Measurements from ENCODE around the gene CFAP126. TPM values are rescaled to one million over a fixed set of nuclear protein-coding genes. Genes with fewer than 3 reads are reported as not detected.
A peak's percentile ranks its signal among the peaks of the same experiment; 100 is the strongest.
"Not testable (repeated sequence)": the region's sequence is repeated elsewhere in the genome, so short reads cannot be mapped to it uniquely, and the experiment has no call there.

The CFAP126 gene, protein sequence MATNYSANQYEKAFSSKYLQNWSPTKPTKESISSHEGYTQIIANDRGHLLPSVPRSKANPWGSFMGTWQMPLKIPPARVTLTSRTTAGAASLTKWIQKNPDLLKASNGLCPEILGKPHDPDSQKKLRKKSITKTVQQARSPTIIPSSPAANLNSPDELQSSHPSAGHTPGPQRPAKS
- total RNA-seq (not detected), polyA plus RNA-seq (not detected)

DNA sequence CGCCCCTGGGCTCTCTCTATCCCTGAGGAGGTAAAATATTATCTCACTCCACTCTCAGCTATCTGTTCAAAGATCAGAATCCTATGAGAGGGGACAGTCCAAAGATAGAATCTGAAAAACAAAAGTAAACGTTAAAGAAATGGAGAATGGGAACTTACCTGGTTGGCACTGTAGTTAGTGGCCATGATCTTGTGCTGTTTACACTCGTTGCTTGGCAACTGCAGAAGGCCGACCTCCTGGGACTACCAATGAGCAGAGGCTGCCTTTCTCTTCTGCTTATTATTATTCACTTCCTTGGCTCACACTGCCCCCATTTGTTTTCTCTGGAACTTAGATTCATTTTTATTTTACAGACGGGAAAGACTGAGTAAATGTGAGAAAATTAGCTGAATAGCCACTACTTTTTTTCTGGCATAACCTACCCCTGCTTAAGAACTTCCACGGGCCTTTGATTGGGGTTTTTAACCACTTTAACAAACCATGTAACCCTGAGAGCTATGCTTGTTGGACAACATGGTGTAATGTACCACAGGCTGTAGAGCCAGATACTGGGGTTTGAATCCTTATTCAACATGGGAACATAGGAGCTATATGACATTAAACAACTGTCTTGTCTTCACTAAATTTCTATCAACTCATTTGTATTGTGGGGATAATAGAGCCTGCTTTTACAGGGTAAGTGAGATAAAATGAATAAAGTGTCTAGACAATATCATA, at the start of gene CFAP126:
CFAP126 (minus strand) TSS at position 193 of the 717 bp plus-strand sequence; CDS start at position 185, 8 bp downstream.
- Histone ChIP-seq H3K36me3 (ENCODE audit: insufficient read depth) (no peaks in the 10 kb centered on the region), H3K27ac (ENCODE audit: low read depth) (no peak within 1 kb of the TSS), H3K4me3 (ENCODE audit: low read depth, low read length) (no peak within 1 kb of the TSS), H3K4me1 (ENCODE audit: insufficient read depth) (no peaks in the 10 kb centered on the region)
- peak; percentile 18 for DNase-seq (ENCODE audit: extremely low spot score)
- 26% methylated on average over 6 of the region's 6 CpGs for WGBS

DNA sequence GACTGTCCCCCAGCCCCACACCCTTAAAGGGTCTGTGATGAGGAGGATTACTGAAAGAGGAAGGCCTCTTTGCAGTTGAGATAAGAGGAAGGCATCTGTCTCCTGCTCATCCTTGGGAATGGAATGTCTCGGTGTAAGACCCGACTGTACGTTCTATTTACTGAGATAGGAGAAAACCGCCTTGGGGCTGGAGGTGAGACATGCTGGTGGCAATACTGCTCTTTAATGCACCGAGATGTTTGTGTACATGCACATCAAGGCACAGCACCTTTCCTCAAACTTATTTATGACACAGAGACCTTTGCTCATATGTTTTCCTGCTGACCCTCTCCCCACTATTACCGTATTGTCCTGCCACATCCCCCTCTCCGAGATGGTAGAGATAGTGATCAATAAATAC, 45.4 kb upstream of the CFAP126 start:
- H3K4me3 ChIP-seq (ENCODE audit: low read depth, low read length); DNase-seq (ENCODE audit: extremely low spot score): not testable (repeated sequence)

DNA sequence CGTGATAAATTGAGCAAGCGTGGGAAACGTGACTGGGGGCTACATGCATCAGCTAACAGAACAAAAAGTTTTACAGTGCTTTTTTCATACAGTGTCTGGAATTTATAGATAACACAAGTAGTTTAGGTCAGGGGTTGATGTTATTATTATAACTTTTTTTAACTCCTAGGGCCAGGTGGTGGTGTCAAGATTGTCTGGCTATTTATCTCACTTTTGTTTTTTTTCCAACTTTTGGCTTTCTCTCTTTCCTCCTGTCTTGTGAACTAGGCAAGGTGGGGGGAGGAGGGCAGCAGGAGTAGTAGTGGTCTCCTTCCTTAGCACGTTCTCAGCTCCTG, 42.9 kb upstream of the CFAP126 start:
- DNase-seq (ENCODE audit: extremely low spot score); H3K4me1 ChIP-seq (ENCODE audit: insufficient read depth); H3K4me3 ChIP-seq (ENCODE audit: low read depth, low read length); H3K36me3 ChIP-seq (ENCODE audit: insufficient read depth); H3K27ac ChIP-seq (ENCODE audit: low read depth): not testable (repeated sequence)
- WGBS: 69% methylated on average over 4 of the region's 4 CpGs

More for the DNA sequence above, 45.4 kb upstream of the CFAP126 start:
- not testable (repeated sequence) for H3K36me3 ChIP-seq (ENCODE audit: insufficient read depth); H3K27ac ChIP-seq (ENCODE audit: low read depth); H3K4me1 ChIP-seq (ENCODE audit: insufficient read depth)
- WGBS: 75% methylated on average over 7 of the region's 7 CpGs

DNA sequence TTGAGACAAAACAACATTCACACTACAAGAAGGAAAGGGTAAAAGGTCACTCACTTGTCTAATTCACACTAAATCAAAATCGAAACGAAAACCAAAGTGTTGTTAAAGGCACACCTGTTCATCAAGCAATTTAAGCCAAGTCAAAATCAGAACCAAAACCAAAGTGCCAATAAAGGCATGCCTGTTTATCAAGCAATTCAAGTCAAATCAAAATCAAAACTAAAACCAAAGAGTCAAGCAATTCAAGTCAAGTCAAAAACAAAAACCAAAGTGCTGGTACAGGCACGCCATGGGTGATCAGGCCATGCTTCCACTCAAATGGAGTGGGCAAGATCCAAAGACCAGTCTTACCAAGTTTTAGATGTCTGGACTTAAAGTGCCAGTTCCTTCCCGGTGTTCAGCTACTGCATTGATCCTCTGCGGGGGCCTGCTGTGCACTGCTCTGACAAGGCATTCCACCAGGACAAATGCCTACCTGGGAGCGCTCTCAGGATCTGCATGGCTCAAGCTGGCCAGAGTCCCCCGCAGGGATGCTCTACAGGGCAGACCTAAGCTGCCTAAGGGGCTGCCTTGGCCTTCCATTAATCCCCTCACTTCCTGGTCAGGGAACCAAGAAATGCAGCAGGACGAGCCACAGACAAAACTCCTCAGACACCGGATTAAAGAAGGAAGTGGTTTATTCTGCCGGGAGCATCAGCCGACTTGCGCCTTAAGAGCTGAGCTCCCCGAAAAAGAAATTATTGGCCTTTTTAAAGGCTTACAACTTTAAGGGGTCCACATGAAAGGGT, 42.4 kb upstream of the CFAP126 start:
- not testable (repeated sequence) for H3K27ac ChIP-seq (ENCODE audit: low read depth); H3K4me1 ChIP-seq (ENCODE audit: insufficient read depth); DNase-seq (ENCODE audit: extremely low spot score); H3K4me3 ChIP-seq (ENCODE audit: low read depth, low read length); H3K36me3 ChIP-seq (ENCODE audit: insufficient read depth)
- WGBS: 82% methylated on average over 13 of the region's 13 CpGs

DNA sequence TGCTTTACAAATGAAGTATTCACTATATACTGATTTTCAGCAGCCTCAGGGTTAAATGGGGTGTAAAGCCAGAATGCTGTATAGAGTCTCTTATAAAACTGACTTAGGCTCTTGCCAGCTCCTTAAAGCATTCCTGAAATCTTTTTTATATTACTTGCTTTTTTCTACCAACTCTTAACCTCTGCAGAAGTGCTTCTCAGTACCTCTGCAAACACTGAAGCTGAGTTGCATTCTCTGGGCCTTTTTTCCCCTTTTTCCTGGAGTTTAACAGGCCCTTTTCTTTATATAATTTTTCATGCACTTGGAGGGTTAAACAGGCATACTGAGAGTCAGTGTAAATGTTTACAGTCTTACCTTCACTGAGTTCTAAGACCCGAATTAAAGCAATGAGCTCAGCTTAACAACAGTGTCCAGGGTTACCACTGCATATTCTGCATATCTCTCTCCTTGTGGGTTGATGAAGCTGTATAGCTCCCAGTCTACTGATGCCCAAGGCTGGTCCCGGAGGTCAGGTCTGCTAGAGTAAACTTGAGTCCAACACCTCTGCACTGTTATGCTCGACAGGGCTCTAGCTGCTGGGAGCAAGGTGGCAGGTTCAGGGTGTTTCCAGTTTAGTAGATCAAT, 40.9 kb upstream of the CFAP126 start:
- H3K4me1 ChIP-seq (ENCODE audit: insufficient read depth): no peaks in the 10 kb centered on the region
- no peak for DNase-seq (ENCODE audit: extremely low spot score)
- WGBS: 54% methylated on average over 3 of the region's 3 CpGs
- H3K27ac ChIP-seq (ENCODE audit: low read depth): no peak overlapping the region
- no peak overlapping the region for H3K4me3 ChIP-seq (ENCODE audit: low read depth, low read length)
- H3K36me3 ChIP-seq (ENCODE audit: insufficient read depth): no peaks in the 10 kb centered on the region

DNA sequence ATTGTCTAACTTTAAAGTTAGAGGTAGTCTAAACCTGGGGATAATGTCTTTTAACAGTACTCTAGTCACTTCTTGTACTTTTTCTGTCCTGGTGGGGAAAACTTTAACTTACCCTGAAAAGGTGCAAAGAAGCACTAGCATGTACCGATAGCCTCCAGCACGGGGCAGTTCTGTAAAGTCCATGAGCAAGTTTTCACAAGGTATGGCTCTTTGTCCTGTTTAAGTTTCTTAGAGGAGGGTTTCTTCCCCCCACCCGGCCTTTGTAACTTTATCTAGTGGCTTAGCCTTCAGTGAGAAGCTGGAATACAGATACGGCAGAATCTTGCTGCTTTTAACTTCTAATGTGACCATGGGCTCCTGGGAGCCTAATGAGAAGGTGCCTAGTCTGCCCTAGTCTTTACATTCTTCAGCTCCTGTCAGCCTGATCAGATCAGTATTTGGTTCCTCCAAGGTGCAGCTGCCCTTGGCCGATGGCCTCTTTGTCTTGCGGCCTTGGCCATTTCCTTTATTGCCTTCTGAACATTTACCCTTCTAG, 39.8 kb upstream of the CFAP126 start:
- no peaks in the 10 kb centered on the region for H3K4me1 ChIP-seq (ENCODE audit: insufficient read depth)
- no peak for DNase-seq (ENCODE audit: extremely low spot score)
- H3K36me3 ChIP-seq (ENCODE audit: insufficient read depth): no peaks in the 10 kb centered on the region
- no peak overlapping the region for H3K4me3 ChIP-seq (ENCODE audit: low read depth, low read length)
- 90% methylated on average over 6 of the region's 6 CpGs for WGBS
- H3K27ac ChIP-seq (ENCODE audit: low read depth): no peak overlapping the region

DNA sequence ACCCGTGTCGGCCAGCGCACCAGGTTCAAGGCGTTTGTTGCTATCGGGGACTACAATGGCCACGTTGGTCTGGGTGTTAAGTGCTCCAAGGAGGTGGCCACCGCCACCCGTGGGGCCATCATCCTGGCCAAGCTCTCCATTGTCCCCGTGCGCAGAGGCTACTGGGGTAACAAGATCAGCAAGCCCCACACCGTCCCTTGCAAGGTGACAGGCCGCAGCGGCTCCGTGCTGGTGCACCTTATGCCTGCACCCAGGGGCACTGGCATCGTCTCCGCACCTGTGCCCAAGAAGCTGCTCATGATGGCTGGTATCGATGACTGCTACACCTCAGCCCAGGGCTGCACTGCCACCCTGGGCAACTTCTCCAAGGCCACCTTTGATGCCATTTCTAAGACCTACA, 38.9 kb upstream of the CFAP126 start:
- H3K36me3 ChIP-seq (ENCODE audit: insufficient read depth); H3K4me3 ChIP-seq (ENCODE audit: low read depth, low read length); H3K27ac ChIP-seq (ENCODE audit: low read depth); DNase-seq (ENCODE audit: extremely low spot score); H3K4me1 ChIP-seq (ENCODE audit: insufficient read depth): not testable (repeated sequence)
- 95% methylated on average over 17 of the region's 17 CpGs for WGBS

DNA sequence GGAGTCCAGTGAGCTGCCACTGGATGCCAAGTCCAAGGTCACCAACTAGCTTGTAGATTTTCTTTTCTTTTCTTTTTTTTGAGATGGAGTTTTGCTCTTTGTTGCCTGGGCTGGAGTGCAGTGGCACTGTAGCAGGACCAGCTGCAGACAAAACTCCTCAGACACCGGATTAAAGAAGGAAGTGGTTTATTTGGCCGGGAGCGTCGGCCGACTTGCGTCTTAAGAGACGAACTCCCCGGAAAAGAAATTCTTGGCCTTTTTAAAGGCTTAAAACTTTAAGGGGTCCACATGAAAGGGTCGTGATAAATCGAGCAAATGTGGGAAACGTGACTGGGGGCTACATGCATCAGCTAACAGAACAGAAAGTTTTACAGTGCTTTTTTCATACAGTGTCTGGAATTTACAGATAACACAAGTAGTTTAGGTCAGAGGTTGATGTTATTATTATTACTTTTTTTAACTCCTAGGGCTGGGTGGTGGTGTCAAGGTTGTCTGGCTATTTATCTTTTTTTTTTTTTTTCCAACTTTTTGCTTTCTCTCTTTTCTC, 36.4 kb upstream of the CFAP126 start:
- H3K36me3 ChIP-seq (ENCODE audit: insufficient read depth): no peaks in the 10 kb centered on the region
- WGBS: 59% methylated on average over 11 of the region's 11 CpGs
- no peak overlapping the region for H3K4me3 ChIP-seq (ENCODE audit: low read depth, low read length)
- H3K4me1 ChIP-seq (ENCODE audit: insufficient read depth): no peaks in the 10 kb centered on the region
- no peak overlapping the region for H3K27ac ChIP-seq (ENCODE audit: low read depth)
- no peak for DNase-seq (ENCODE audit: extremely low spot score)

DNA sequence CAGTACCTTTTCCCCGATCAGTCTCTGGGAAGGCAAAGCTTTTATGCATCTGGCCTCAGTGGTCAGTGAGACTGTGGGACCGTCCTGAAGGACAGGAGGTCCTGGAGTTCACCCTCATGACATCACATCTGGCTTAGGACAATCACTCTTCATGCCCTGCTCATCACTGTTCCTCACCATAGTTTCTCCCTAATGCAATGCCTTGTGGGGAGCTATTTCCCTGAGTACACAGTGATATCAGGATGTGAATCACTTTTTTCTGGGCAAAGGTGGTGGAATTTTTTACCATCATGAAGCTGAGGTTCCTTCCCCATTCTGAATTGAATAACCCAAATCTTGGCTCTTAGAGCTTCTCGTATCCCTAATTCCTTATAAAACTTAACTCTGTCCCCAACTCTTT, 34.8 kb upstream of the CFAP126 start:
- no peak for DNase-seq (ENCODE audit: extremely low spot score)
- Histone ChIP-seq H3K27ac (ENCODE audit: low read depth) (no peak overlapping the region), H3K36me3 (ENCODE audit: insufficient read depth) (no peaks in the 10 kb centered on the region), H3K4me3 (ENCODE audit: low read depth, low read length) (no peak overlapping the region), H3K4me1 (ENCODE audit: insufficient read depth) (no peaks in the 10 kb centered on the region)
- 90% methylated on average over 3 of the region's 3 CpGs for WGBS

DNA sequence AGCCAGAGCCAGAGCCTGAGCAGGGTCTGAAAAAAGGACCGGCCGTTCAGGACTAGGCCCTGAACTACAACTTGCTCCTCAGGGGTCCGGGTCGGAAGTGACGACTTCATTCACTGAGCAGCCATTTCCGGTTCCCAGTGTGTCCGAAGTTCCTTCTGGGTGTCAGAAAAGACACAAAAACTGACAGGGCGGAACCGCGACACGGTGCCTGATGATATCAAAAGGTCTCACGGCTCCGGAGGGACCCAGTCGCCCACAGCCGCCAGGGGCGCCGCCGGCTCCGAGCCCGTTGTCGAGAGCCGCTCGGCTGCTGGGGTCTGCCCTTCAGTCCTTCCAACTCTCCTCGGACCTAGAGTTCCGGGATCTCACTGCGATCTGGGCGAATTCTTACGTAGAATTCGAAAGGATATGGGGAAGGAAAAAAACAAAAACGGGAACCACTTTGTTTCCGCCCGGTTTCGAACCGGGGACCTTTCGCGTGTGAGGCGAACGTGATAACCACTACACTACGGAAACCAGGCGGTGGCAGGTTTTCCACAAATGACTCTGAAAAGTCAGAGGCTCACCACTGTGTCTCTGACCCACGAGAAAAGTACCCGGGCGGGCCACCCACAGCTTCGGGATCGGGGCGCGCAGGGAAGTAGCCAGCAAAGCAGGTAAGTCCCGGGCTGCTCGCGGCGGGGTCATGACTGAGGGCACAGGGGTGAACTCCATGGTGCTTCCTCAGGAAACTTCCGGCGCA, 31.8 kb upstream of the CFAP126 start:
- WGBS: under 1% methylated on average over 53 of the region's 53 CpGs
- Histone ChIP-seq H3K4me3 (ENCODE audit: low read depth, low read length) (peak overlapping the region; percentile 59), H3K36me3 (ENCODE audit: insufficient read depth) (no peaks in the 10 kb centered on the region), H3K4me1 (ENCODE audit: insufficient read depth) (no peaks in the 10 kb centered on the region), H3K27ac (ENCODE audit: low read depth) (peak overlapping the region; percentile 100)
- peak; percentile 90 for DNase-seq (ENCODE audit: extremely low spot score)

DNA sequence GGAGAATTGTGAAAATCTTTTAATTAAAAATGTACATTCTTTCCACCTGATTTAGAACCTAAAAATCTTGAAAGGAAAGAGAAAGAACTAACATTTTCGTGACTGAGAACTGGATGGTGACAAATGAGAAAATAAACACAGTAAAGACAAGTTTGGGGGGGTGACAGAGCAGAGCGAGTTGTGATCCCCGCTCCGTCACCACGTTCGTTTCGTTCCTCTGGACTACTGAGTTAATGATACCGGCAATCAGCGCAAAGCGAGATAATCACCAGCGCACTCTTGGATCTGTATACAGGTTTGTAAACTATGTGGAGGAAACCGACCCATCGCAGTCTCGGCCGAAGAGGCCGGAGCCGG, 31.2 kb upstream of the CFAP126 start:
- WGBS: 7% methylated on average over 17 of the region's 17 CpGs
- H3K27ac ChIP-seq (ENCODE audit: low read depth): peak overlapping the region; percentile 100
- DNase-seq (ENCODE audit: extremely low spot score): no peak

DNA sequence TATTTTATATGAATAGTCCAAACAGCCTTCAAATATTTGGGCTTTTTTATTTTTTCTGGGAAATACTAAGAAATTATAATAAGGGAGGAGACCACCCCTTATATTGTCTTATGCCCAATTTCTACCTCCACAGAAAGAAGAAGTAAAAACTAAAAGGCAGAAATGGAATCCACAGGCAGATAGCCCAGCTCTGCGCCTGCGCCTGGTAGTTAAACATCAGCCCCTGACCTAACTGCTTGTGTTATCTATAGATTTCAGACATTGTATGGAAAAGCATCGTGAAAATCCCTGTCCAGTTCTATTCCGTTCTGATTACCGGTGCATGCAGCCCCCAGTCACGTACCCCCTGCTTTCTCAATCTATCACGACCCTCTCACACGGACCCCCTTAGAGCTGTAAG, 29.4 kb upstream of the CFAP126 start:
- WGBS: 92% methylated on average over 8 of the region's 8 CpGs
- H3K27ac ChIP-seq (ENCODE audit: low read depth): not testable (repeated sequence)

More for the DNA sequence above, 31.2 kb upstream of the CFAP126 start:
- Histone ChIP-seq H3K4me1 (ENCODE audit: insufficient read depth) (no peaks in the 10 kb centered on the region), H3K36me3 (ENCODE audit: insufficient read depth) (no peaks in the 10 kb centered on the region), H3K4me3 (ENCODE audit: low read depth, low read length) (peak overlapping the region; percentile 59)

DNA sequence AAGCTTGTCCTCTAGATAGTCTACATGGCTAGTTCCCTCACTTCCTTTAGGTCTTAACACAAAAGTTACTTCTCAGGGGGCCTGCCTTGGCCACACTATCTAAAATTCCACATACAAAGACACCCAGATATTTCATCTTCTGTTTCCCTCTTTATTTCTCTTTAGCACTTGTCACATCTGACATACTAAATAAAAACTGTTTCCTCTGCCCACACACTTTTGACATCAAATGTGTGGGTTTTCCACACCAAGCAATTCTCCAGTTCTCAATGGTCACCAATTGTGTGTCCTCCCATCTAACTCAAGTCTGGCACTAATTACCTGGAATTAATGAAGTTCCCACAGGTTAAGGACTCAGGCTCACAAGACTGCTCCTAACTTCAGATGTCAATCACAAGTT, 25.5 kb upstream of the CFAP126 start:
- Histone ChIP-seq H3K27ac (ENCODE audit: low read depth) (no peak overlapping the region), H3K4me1 (ENCODE audit: insufficient read depth) (no peaks in the 10 kb centered on the region), H3K36me3 (ENCODE audit: insufficient read depth) (no peaks in the 10 kb centered on the region), H3K4me3 (ENCODE audit: low read depth, low read length) (no peak overlapping the region)
- no peak for DNase-seq (ENCODE audit: extremely low spot score)

More for the DNA sequence above, 29.4 kb upstream of the CFAP126 start:
- H3K4me3 ChIP-seq (ENCODE audit: low read depth, low read length); H3K36me3 ChIP-seq (ENCODE audit: insufficient read depth); H3K4me1 ChIP-seq (ENCODE audit: insufficient read depth); DNase-seq (ENCODE audit: extremely low spot score): not testable (repeated sequence)

Measured in urinary bladder (tissue), 4 donors.